ENCODE results near the gene ULBP2.
"Not testable (repeated sequence)": the region's sequence is repeated elsewhere in the genome, so short reads cannot be mapped to it uniquely, and the experiment has no call there.

ULBP2 gene

GRCh38 chr6:149968909-149969308 lies 27.1 kb downstream of the ULBP2 start:
- H3K18ac ChIP-seq (ENCODE audit: low read depth in 1 of 2, low read length in 2 of 2); H2BK5ac ChIP-seq (ENCODE audit: low read depth, low read length, poor library complexity, severe bottlenecking); H3K14ac ChIP-seq (ENCODE audit: low read length in 2 of 2); H3K9ac ChIP-seq (ENCODE audit: low read length); H3K4me2 ChIP-seq (ENCODE audit: low read length, poor library complexity, severe bottlenecking); DNase-seq; H3K9me3 ChIP-seq (ENCODE audit: control insufficient read depth, low read length); H2BK120ac ChIP-seq (ENCODE audit: low read depth, low read length); H2AK5ac ChIP-seq (ENCODE audit: low read length, severe bottlenecking); H2BK15ac ChIP-seq (ENCODE audit: low read depth, poor library complexity, severe bottlenecking); H3K36me3 ChIP-seq (ENCODE audit: control insufficient read depth in 1 of 2, insufficient read depth in 2 of 2, low read depth in 1 of 2, low read length in 2 of 2); H3K4me3 ChIP-seq (ENCODE audit: insufficient read depth in 1 of 2, low read depth in 1 of 2, low read length in 2 of 2); H4K91ac ChIP-seq (ENCODE audit: low read length); H3K27ac ChIP-seq (ENCODE audit: low read length, poor library complexity, severe bottlenecking); H3K23ac ChIP-seq (ENCODE audit: low read length in 2 of 2); H3K79me1 ChIP-seq (replicated peaks; ENCODE audit: low read length, poor library complexity, severe bottlenecking); H2AFZ ChIP-seq (ENCODE audit: low read depth, low read length); H3K4ac ChIP-seq (ENCODE audit: low read depth in 1 of 2, low read length in 2 of 2); H2BK12ac ChIP-seq (ENCODE audit: low read length in 2 of 2); H4K8ac ChIP-seq (ENCODE audit: low read length): not testable (repeated sequence)
- WGBS: 83% methylated on average over 2 of the region's 2 CpGs
- Histone ChIP-seq H3K27me3 (ENCODE audit: control insufficient read depth in 1 of 2, insufficient read depth in 1 of 2, low read length in 2 of 2) (peaks cover 71 to 79% of the 10 kb centered on the region in 2 experiments), H3K4me1 (ENCODE audit: control insufficient read depth, insufficient read depth, low read depth, low read length) (peaks cover 16% of the 10 kb centered on the region)

DNA sequence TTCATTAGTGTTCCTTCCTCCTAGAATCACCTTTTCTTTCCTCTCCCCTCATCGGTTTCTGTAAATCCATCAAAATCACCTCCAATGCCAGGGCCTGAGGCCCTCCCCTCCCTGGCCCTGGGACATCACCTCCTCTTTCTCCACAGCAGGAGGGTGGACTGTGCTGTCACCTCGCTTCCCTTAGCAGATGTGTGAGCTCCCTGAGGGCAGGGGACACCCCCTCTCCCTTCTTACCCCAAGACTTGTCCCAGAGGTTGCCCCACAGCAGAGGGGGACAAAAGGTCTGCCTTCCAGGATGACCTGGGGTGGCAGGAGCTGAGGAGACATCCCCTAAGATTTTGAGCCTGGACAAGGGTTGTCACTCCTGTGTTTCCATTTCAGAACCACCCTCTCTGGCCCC lies 27.8 kb downstream of the ULBP2 start:
- Histone ChIP-seq H3K18ac (ENCODE audit: low read depth in 1 of 2, low read length in 2 of 2) (no peak overlapping the region), H3K9ac (ENCODE audit: low read length) (no peak overlapping the region), H2BK120ac (ENCODE audit: low read depth, low read length) (no peak overlapping the region), H3K4me1 (ENCODE audit: control insufficient read depth, insufficient read depth, low read depth, low read length) (peaks cover 9% of the 10 kb centered on the region), H3K79me1 (replicated peaks; ENCODE audit: low read length, poor library complexity, severe bottlenecking) (no peaks in the 10 kb centered on the region), H3K4me3 (ENCODE audit: insufficient read depth in 1 of 2, low read depth in 1 of 2, low read length in 2 of 2) (no peak overlapping the region), H2AK5ac (ENCODE audit: low read length, severe bottlenecking) (no peak overlapping the region), H3K4me2 (ENCODE audit: low read length, poor library complexity, severe bottlenecking) (no peak overlapping the region), H2BK15ac (ENCODE audit: low read depth, poor library complexity, severe bottlenecking) (no peak overlapping the region), H3K14ac (ENCODE audit: low read length in 2 of 2) (no peak overlapping the region), H3K4ac (ENCODE audit: low read depth in 1 of 2, low read length in 2 of 2) (no peak overlapping the region), H3K27me3 (ENCODE audit: control insufficient read depth in 1 of 2, insufficient read depth in 1 of 2, low read length in 2 of 2) (peaks cover 71 to 79% of the 10 kb centered on the region in 2 experiments), H2BK5ac (ENCODE audit: low read depth, low read length, poor library complexity, severe bottlenecking) (no peak overlapping the region), H4K8ac (ENCODE audit: low read length) (no peak overlapping the region), H3K9me3 (ENCODE audit: control insufficient read depth, low read length) (no peaks in the 10 kb centered on the region), H2BK12ac (ENCODE audit: low read length in 2 of 2) (no peak overlapping the region), H2AFZ (ENCODE audit: low read depth, low read length) (no peak overlapping the region), H3K23ac (ENCODE audit: low read length in 2 of 2) (no peak overlapping the region), H3K36me3 (ENCODE audit: control insufficient read depth in 1 of 2, insufficient read depth in 2 of 2, low read depth in 1 of 2, low read length in 2 of 2) (no peaks in the 10 kb centered on the region), H3K27ac (ENCODE audit: low read length, poor library complexity, severe bottlenecking) (no peak overlapping the region), H4K91ac (ENCODE audit: low read length) (no peak overlapping the region)
- 59% methylated on average over 2 of the region's 2 CpGs for WGBS
- DNase-seq: no peak

GRCh38 chr6:149974394-149974793 lies 32.6 kb downstream of the ULBP2 start:
- not testable (repeated sequence) for H2BK15ac ChIP-seq (ENCODE audit: low read depth, poor library complexity, severe bottlenecking); DNase-seq; H3K4me2 ChIP-seq (ENCODE audit: low read length, poor library complexity, severe bottlenecking); H3K9me3 ChIP-seq (ENCODE audit: control insufficient read depth, low read length); H3K18ac ChIP-seq (ENCODE audit: low read depth in 1 of 2, low read length in 2 of 2); H3K27ac ChIP-seq (ENCODE audit: low read length, poor library complexity, severe bottlenecking); H2BK12ac ChIP-seq (ENCODE audit: low read length in 2 of 2); H2AK5ac ChIP-seq (ENCODE audit: low read length, severe bottlenecking); H3K79me1 ChIP-seq (replicated peaks; ENCODE audit: low read length, poor library complexity, severe bottlenecking); H3K4me3 ChIP-seq (ENCODE audit: insufficient read depth in 1 of 2, low read depth in 1 of 2, low read length in 2 of 2); H3K36me3 ChIP-seq (ENCODE audit: control insufficient read depth in 1 of 2, insufficient read depth in 2 of 2, low read depth in 1 of 2, low read length in 2 of 2); H2BK120ac ChIP-seq (ENCODE audit: low read depth, low read length); H4K91ac ChIP-seq (ENCODE audit: low read length); H3K4ac ChIP-seq (ENCODE audit: low read depth in 1 of 2, low read length in 2 of 2); H4K8ac ChIP-seq (ENCODE audit: low read length); H3K23ac ChIP-seq (ENCODE audit: low read length in 2 of 2); H2AFZ ChIP-seq (ENCODE audit: low read depth, low read length); H3K4me1 ChIP-seq (ENCODE audit: control insufficient read depth, insufficient read depth, low read depth, low read length); H3K14ac ChIP-seq (ENCODE audit: low read length in 2 of 2); H3K9ac ChIP-seq (ENCODE audit: low read length); H2BK5ac ChIP-seq (ENCODE audit: low read depth, low read length, poor library complexity, severe bottlenecking)
- 54% methylated on average over 6 of the region's 6 CpGs for WGBS
- H3K27me3 ChIP-seq (ENCODE audit: control insufficient read depth in 1 of 2, insufficient read depth in 1 of 2, low read length in 2 of 2): peaks cover 76 to 83% of the 10 kb centered on the region in 2 experiments

GRCh38 chr6:149974825-149975224 lies 33.0 kb downstream of the ULBP2 start:
- H4K91ac ChIP-seq (ENCODE audit: low read length): no peak overlapping the region
- H3K4me1 ChIP-seq (ENCODE audit: control insufficient read depth, insufficient read depth, low read depth, low read length): no peaks in the 10 kb centered on the region
- WGBS: 17% methylated on average over 2 of the region's 3 CpGs
- H3K4ac ChIP-seq (ENCODE audit: low read depth in 1 of 2, low read length in 2 of 2): no peak overlapping the region
- H2BK5ac ChIP-seq (ENCODE audit: low read depth, low read length, poor library complexity, severe bottlenecking): no peak overlapping the region
- no peak overlapping the region for H3K9ac ChIP-seq (ENCODE audit: low read length)
- H2AFZ ChIP-seq (ENCODE audit: low read depth, low read length): no peak overlapping the region
- no peak overlapping the region for H3K23ac ChIP-seq (ENCODE audit: low read length in 2 of 2)
- no peak overlapping the region for H2AK5ac ChIP-seq (ENCODE audit: low read length, severe bottlenecking)
- H2BK12ac ChIP-seq (ENCODE audit: low read length in 2 of 2): no peak overlapping the region
- no peaks in the 10 kb centered on the region for H3K36me3 ChIP-seq (ENCODE audit: control insufficient read depth in 1 of 2, insufficient read depth in 2 of 2, low read depth in 1 of 2, low read length in 2 of 2)
- H3K27me3 ChIP-seq (ENCODE audit: control insufficient read depth in 1 of 2, insufficient read depth in 1 of 2, low read length in 2 of 2): peaks cover 73 to 81% of the 10 kb centered on the region in 2 experiments
- H3K14ac ChIP-seq (ENCODE audit: low read length in 2 of 2): no peak overlapping the region
- H3K18ac ChIP-seq (ENCODE audit: low read depth in 1 of 2, low read length in 2 of 2): no peak overlapping the region
- H4K8ac ChIP-seq (ENCODE audit: low read length): no peak overlapping the region
- no peaks in the 10 kb centered on the region for H3K79me1 ChIP-seq (replicated peaks; ENCODE audit: low read length, poor library complexity, severe bottlenecking)
- H3K4me2 ChIP-seq (ENCODE audit: low read length, poor library complexity, severe bottlenecking): no peak overlapping the region
- DNase-seq: no peak
- H3K9me3 ChIP-seq (ENCODE audit: control insufficient read depth, low read length): no peaks in the 10 kb centered on the region
- H3K4me3 ChIP-seq (ENCODE audit: insufficient read depth in 1 of 2, low read depth in 1 of 2, low read length in 2 of 2): no peak overlapping the region
- H3K27ac ChIP-seq (ENCODE audit: low read length, poor library complexity, severe bottlenecking): no peak overlapping the region
- no peak overlapping the region for H2BK15ac ChIP-seq (ENCODE audit: low read depth, poor library complexity, severe bottlenecking)
- H2BK120ac ChIP-seq (ENCODE audit: low read depth, low read length): no peak overlapping the region

Data from mesenchymal stem cell (in vitro differentiated cells and primary cell).